HEK293 (cell line): ENCODE data around the gene TRUB1.

Source experiments
- CTCF ChIA-PET: fragments of 350-600 bp; formaldehyde crosslinking; extraction: SDS; loops from one replicate; lab custom pipeline; 2021; ENCODE audit warnings: antibody characterized with exemption; lab: Yijun Ruan, JAX
- POLR2A ChIA-PET: fragments of 300-600 bp; formaldehyde crosslinking; extraction: SDS; loops from one replicate; lab custom pipeline; 2020; ENCODE audit warnings: antibody characterized with exemption, inconsistent platforms; lab: Yijun Ruan, JAX
- H3K27ac ChIP-seq: fragments of 200-500 bp; sonication (Bioruptor generic); 2 replicates; pipeline ENCODE4 v1.5.1; 2014; ENCODE audit warnings: low read depth, low read length, control low read depth, inconsistent platforms; ENCODE audit errors: extremely low read depth
- H3K36me3 ChIP-seq, 2 experiments: fragments of 200-500 bp in 1 of 2; sonication (Bioruptor generic) in 1 of 2; 1 replicate in 1 of 2; 2 replicates in 1 of 2; pipeline ENCODE4 v1.5.1; 2014 to 2017; ENCODE audit warnings: inconsistent platforms in 2 of 2, low read length in 2 of 2; ENCODE audit not compliant: control insufficient read depth in 2 of 2, insufficient read depth in 1 of 2
- H3K4me1 ChIP-seq: fragments of 200-500 bp; sonication (Bioruptor generic); 2 replicates; pipeline ENCODE4 v1.5.1; 2014; ENCODE audit warnings: mild to moderate bottlenecking, low read length, inconsistent platforms; ENCODE audit not compliant: control insufficient read depth, insufficient read depth
- H3K4me3 ChIP-seq: 2 replicates; pipeline ENCODE4 v1.5.1; 2011; ENCODE audit warnings: low read depth, mild to moderate bottlenecking, control low read depth, low read length, moderate library complexity
- H3K9me3 ChIP-seq: fragments of 200-500 bp; sonication (Bioruptor generic); 2 replicates; pipeline ENCODE4 v1.5.1; 2014; ENCODE audit warnings: low read depth, low read length, inconsistent platforms; ENCODE audit not compliant: control insufficient read depth, insufficient read depth
- INSM2 ChIP-seq: fragments of 450-650 bp; formaldehyde crosslinking; IDR thresholded peaks from 2 replicates; pipeline ENCODE4 v1.5.1; 2016; ENCODE audit warnings: missing biosample characterization, missing genetic modification characterization
- KLF1 ChIP-seq: fragments of 450-650 bp; formaldehyde crosslinking; IDR thresholded peaks from 2 replicates; pipeline ENCODE4 v1.5.1; 2016; ENCODE audit warnings: missing biosample characterization, missing genetic modification characterization
- PRDM10 ChIP-seq: fragments of 450-650 bp; formaldehyde crosslinking; IDR thresholded peaks from 2 replicates; pipeline ENCODE4 v1.5.1; 2016; ENCODE audit warnings: missing biosample characterization, missing genetic modification characterization
- ZBTB1 ChIP-seq: fragments of 450-650 bp; formaldehyde crosslinking; IDR thresholded peaks from 2 replicates; pipeline ENCODE4 v1.5.1; 2016; ENCODE audit warnings: missing biosample characterization, missing genetic modification characterization
- ZNF148 ChIP-seq: fragments of 450-650 bp; formaldehyde crosslinking; IDR thresholded peaks from 2 replicates; pipeline ENCODE4 v1.5.0; 2017; ENCODE audit warnings: missing biosample characterization, missing genetic modification characterization, borderline replicate concordance
- ZNF214 ChIP-seq: fragments of 450-650 bp; formaldehyde crosslinking; IDR thresholded peaks from 2 replicates; pipeline ENCODE4 v1.5.1; 2017; ENCODE audit warnings: missing biosample characterization, mild to moderate bottlenecking, missing genetic modification characterization, borderline replicate concordance
- ZNF280C ChIP-seq: fragments of 450-650 bp; formaldehyde crosslinking; IDR thresholded peaks from 2 replicates; pipeline ENCODE4 v1.5.1; 2016; ENCODE audit warnings: missing biosample characterization, missing genetic modification characterization
- ZNF350 ChIP-seq: fragments of 450-650 bp; formaldehyde crosslinking; IDR thresholded peaks from 2 replicates; pipeline ENCODE4 v1.5.0; 2017; ENCODE audit warnings: missing biosample characterization, mild to moderate bottlenecking, missing genetic modification characterization
- ZNF366 ChIP-seq: fragments of 450-650 bp; formaldehyde crosslinking; conservative IDR thresholded peaks from 2 replicates; pipeline ENCODE4 v1.5.1; 2016; ENCODE audit warnings: missing biosample characterization, missing genetic modification characterization
- ZNF514 ChIP-seq: fragments of 450-650 bp; formaldehyde crosslinking; IDR thresholded peaks from 2 replicates; pipeline ENCODE4 v1.5.1; 2016; ENCODE audit warnings: missing biosample characterization, missing genetic modification characterization
- ZNF645 ChIP-seq: fragments of 450-650 bp; formaldehyde crosslinking; IDR thresholded peaks from 2 replicates; pipeline ENCODE4; 2016; ENCODE audit warnings: missing biosample characterization, missing genetic modification characterization
- ZNF692 ChIP-seq: fragments of 450-650 bp; formaldehyde crosslinking; IDR thresholded peaks from 2 replicates; pipeline ENCODE4 v1.5.1; 2016; ENCODE audit warnings: missing biosample characterization, missing genetic modification characterization
- ZNF785 ChIP-seq: fragments of 450-650 bp; formaldehyde crosslinking; IDR thresholded peaks from 2 replicates; pipeline ENCODE4 v1.5.1; 2016; ENCODE audit warnings: missing biosample characterization, missing genetic modification characterization

Gene TRUB1

GRCh38 chr10:115020449-115020848 is 82.5 kb downstream of the TRUB1 start:
- no peaks in the 10 kb centered on the region for H3K9me3 ChIP-seq
- H3K27ac ChIP-seq = no peak overlapping the region
- TF ChIP-seq KLF1 (tag by site-specific recombination) (no peak), ZNF366 (tag by site-specific recombination) (no peak), ZBTB1 (tag by site-specific recombination) (no peak), ZNF350 (tag by site-specific recombination) (no peak), ZNF785 (tag by site-specific recombination) (no peak), ZNF214 (tag by site-specific recombination) (no peak), ZNF148 (no peak), ZNF514 (tag by site-specific recombination) (no peak), PRDM10 (no peak), ZNF692 (tag by site-specific recombination) (no peak)
- TF ChIP-seq, all 188 proteins: peak for 0
- ChIA-PET POLR2A (no interaction called here), CTCF (interaction anchor here (0.6 kb wide), 1 partner anchor 11 kb away, joined by 3 read pairs; no protein-coding TSS in a partner anchor)
- no peaks in the 10 kb centered on the region for H3K4me1 ChIP-seq
- H3K4me3 ChIP-seq = no peak overlapping the region
- H3K36me3 ChIP-seq = no peaks in the 10 kb centered on the region

- no peak overlapping the region for H3K4me3 ChIP-seq
- CTCF ChIA-PET = interaction anchor here (0.6 to 1.4 kb wide), 2 partner anchors 144 to 324 kb away, joined by 3 to 4 read pairs; no protein-coding TSS in a partner anchor
- H3K4me1 ChIP-seq = no peaks in the 10 kb centered on the region
- TF ChIP-seq ZNF280C (tag by site-specific recombination) (no peak), ZNF645 (tag by site-specific recombination) (no peak), INSM2 (tag by site-specific recombination) (no peak)
- TF ChIP-seq, all 188 proteins: peak for 0
- Histone ChIP-seq H3K9me3 (no peaks in the 10 kb centered on the region), H3K36me3 (no peaks in the 10 kb centered on the region), H3K27ac (no peak overlapping the region)
- POLR2A ChIA-PET = no interaction called here
These were observed 84.7 kb downstream of the TRUB1 start for GRCh38 chr10:115022733-115023132.
